K562 (cell line): ENCODE data around the gene DBNL. TPM values are rescaled to one million over a fixed set of nuclear protein-coding genes. Genes with fewer than 3 reads are reported as not detected.

Experiments
- BDP1 ChIP-seq: IDR thresholded peaks from 3 replicates; pipeline ENCODE4 v1.6.1; 2011; ENCODE audit not compliant: insufficient read length, insufficient read depth
- CCNT2 ChIP-seq: IDR thresholded peaks from 2 replicates; pipeline ENCODE4 v1.6.1; 2011; ENCODE audit warnings: borderline replicate concordance, low read depth, mild to moderate bottlenecking, moderate library complexity, mixed read lengths, low read length; ENCODE audit not compliant: insufficient read length; ENCODE audit errors: extremely low read depth
- CEBPG ChIP-seq, 3 experiments: fragments of 200-800 bp in 1 of 3; sonication (Bioruptor generic) in 1 of 3; sonication (generic) in 1 of 3; formaldehyde crosslinking in 1 of 3; IDR thresholded peaks in 2 of 3; conservative IDR thresholded peaks in 1 of 3; 2 replicates each; pipeline versions ENCODE4 v1.6.1 to v1.8.0; 2016 to 2022; ENCODE audit warnings: missing compliant biosample characterization in 2 of 3, missing genetic modification characterization in 2 of 3, mild to moderate bottlenecking in 1 of 3, missing genetic modification reagents in 1 of 3
- CREM ChIP-seq: IDR thresholded peaks from 2 replicates; pipeline ENCODE4 v1.6.1; 2014; ENCODE audit warnings: antibody characterized with exemption, low read depth
- EP400 ChIP-seq: fragments of 450-650 bp; IDR thresholded peaks from 2 replicates; pipeline ENCODE4 v1.6.1; 2017; ENCODE audit warnings: antibody characterized with exemption, mild to moderate bottlenecking, moderate library complexity
- EWSR1 ChIP-seq: fragments of 450-650 bp; IDR thresholded peaks from 2 replicates; pipeline ENCODE4 v1.6.1; 2018; ENCODE audit warnings: borderline replicate concordance, mild to moderate bottlenecking, low read depth, moderate library complexity; ENCODE audit not compliant: partially characterized antibody
- GATAD2B ChIP-seq: fragments of 450-650 bp; IDR thresholded peaks from 2 replicates; pipeline ENCODE4 v1.6.1; 2017; ENCODE audit warnings: mild to moderate bottlenecking, borderline replicate concordance
- HES1 ChIP-seq: fragments of 450-650 bp; IDR thresholded peaks from 2 replicates; pipeline ENCODE4 v1.6.1; 2016; ENCODE audit warnings: low read depth, mild to moderate bottlenecking, moderate library complexity
- JUND ChIP-seq, 2 experiments: IDR thresholded peaks; 2 replicates in 1 of 2; 3 replicates in 1 of 2; pipeline ENCODE4 v1.6.1; 2011; ENCODE audit warnings: borderline replicate concordance in 2 of 2, low read depth in 2 of 2, low read length in 2 of 2, improper control_type of control experiment in 1 of 2, missing biosample characterization in 1 of 2, missing genetic modification characterization in 1 of 2, missing genetic modification reagents in 1 of 2
- KLF13 ChIP-seq: fragments of 450-650 bp; IDR thresholded peaks from 2 replicates; pipeline ENCODE4 v1.6.1; 2016; ENCODE audit warnings: missing genetic modification characterization, low read depth, mild to moderate bottlenecking, missing compliant biosample characterization, moderate library complexity, borderline replicate concordance
- MAFF ChIP-seq: IDR thresholded peaks from 2 replicates; pipeline ENCODE4 v1.6.1; 2012; ENCODE audit warnings: low read length, improper control_type of control experiment
- MAX ChIP-seq: sonication (generic); formaldehyde crosslinking; IDR thresholded peaks from 2 replicates; pipeline ENCODE4 v1.9.0; 2022; ENCODE audit warnings: mild to moderate bottlenecking, missing genetic modification reagents
- SMAD1 ChIP-seq: fragments of 150-350 bp; IDR thresholded peaks from 2 replicates; pipeline ENCODE4 v1.6.1; 2014; ENCODE audit warnings: low read length, low read depth; ENCODE audit not compliant: partially characterized antibody
- SNAPC5 ChIP-seq: fragments of 250-450 bp; sonication (Bioruptor Pico); IDR thresholded peaks from 2 replicates; pipeline ENCODE4 v1.8.0; 2021; ENCODE audit warnings: moderate library complexity, mild to moderate bottlenecking, inconsistent platforms
- SREBF1 ChIP-seq: fragments of 150-350 bp; IDR thresholded peaks from 2 replicates; pipeline ENCODE4 v1.6.1; 2014; ENCODE audit warnings: antibody characterized with exemption, low read depth, low read length, borderline replicate concordance
- STAT5A ChIP-seq: IDR thresholded peaks from 2 replicates; pipeline ENCODE4 v1.6.1; 2012; ENCODE audit warnings: low read length, inconsistent platforms, borderline replicate concordance
- TARDBP ChIP-seq: fragments of 450-650 bp; IDR thresholded peaks from 2 replicates; pipeline ENCODE4 v1.6.1; 2016
- TRIM28 ChIP-seq: fragments of 450-650 bp; IDR thresholded peaks from 2 replicates; pipeline ENCODE4 v1.6.1; 2017
- ZC3H4 ChIP-seq: sonication (generic); formaldehyde crosslinking; IDR thresholded peaks from 2 replicates; pipeline ENCODE4 v1.9.0; 2021; ENCODE audit warnings: missing genetic modification reagents, borderline replicate concordance
- ZC3H8 ChIP-seq: fragments of 450-650 bp; IDR thresholded peaks from 2 replicates; pipeline ENCODE4 v1.6.1; 2017
- ZHX1 ChIP-seq: fragments of 150-350 bp; conservative IDR thresholded peaks from 2 replicates; pipeline ENCODE4 v1.6.1; 2014; ENCODE audit warnings: low read length
- ZNF511 ChIP-seq: sonication (generic); formaldehyde crosslinking; IDR thresholded peaks from 2 replicates; pipeline ENCODE4 v1.8.0; 2022; ENCODE audit warnings: mild to moderate bottlenecking, missing genetic modification reagents
- ZNF561 ChIP-seq: fragments of 450-650 bp; formaldehyde crosslinking; conservative IDR thresholded peaks from 2 replicates; pipeline ENCODE4 v1.4.0; 2020; ENCODE audit warnings: mild to moderate bottlenecking, moderate library complexity
- ZZZ3 ChIP-seq: fragments of 450-650 bp; IDR thresholded peaks from 2 replicates; pipeline ENCODE4 v1.6.1; 2016; ENCODE audit warnings: antibody characterized with exemption, mild to moderate bottlenecking, moderate library complexity
- polyA plus RNA-seq, 8 experiments: library from polyadenylated mRNA; depleted of rRNA in 4 of 8; stranded (reverse) in 5 of 8; unstranded in 3 of 8; fragments of >200 nt; fragmentation: Nextera tagmentation in 2 of 8; fragmentation: Illumina TruSeq in 1 of 8; extraction: Ambion mirVana in 2 of 8; extraction: Trizol in 1 of 8; gene quantifications; 2 replicates each; pipeline versions ENCODE4 v1.2.1 to v1.2.3, GENCODE V29; 2011 to 2014; ENCODE audit warnings: inconsistent platforms in 1 of 8, missing spikeins in 1 of 8
- total RNA-seq, 7 experiments: library from RNA; depleted of rRNA in 6 of 7; stranded (reverse); fragments of >200 nt in 6 of 7; fragmentation: Illumina TruSeq in 2 of 7; extraction: Trizol in 2 of 7; gene quantifications; 2 replicates each; pipeline versions ENCODE4 v1.2.1 to v1.2.3, GENCODE V29; 2011 to 2021; ENCODE audit warnings: low replicate concordance in 1 of 7

Gene DBNL
- total and polyA plus RNA-seq, 9 of the 15 experiments (the other 6 are each of a cell fraction or from before 2014, with no cell fraction given), result 1.9 to 65.1 (median 38.9) TPM

GRCh38 chr7:44081266-44081748 is 36.8 kb downstream of the DBNL start (continued):
- TF ChIP-seq ZHX1 (no peak), BDP1 (no peak), TRIM28 (peak; percentile 23; the same call in 1 of the 2 replicates), JUND (IDR thresholded peaks at IDR 0.05; ENCODE audit: borderline replicate concordance, low read depth, low read length) (peak; percentile 54; the same call in 1 of the 2 replicates), JUND (tag; IDR thresholded peaks at IDR 0.05; ENCODE audit: borderline replicate concordance, low read depth, low read length) (no peak; the same call in 2 of the 3 replicates), MAX (CRISPR knock-in tag) (peak; percentile 64; the same call in 1 of the 2 replicates), CEBPG (CRISPR knock-in tag; IDR thresholded peaks at IDR 0.05) (no peak), CEBPG (tag; conservative IDR thresholded peaks at IDR 0.05 in 1 of 2, IDR thresholded peaks at IDR 0.05 in 1 of 2) (no peak), TARDBP (peak; percentile 86), SREBF1 (no peak), HES1 (peak; percentile 99), ZNF561 (CRISPR knock-in tag) (no peak), ZZZ3 (no peak), SMAD1 (peak; percentile 62), ZNF511 (CRISPR knock-in tag) (no peak; the same call in 1 of the 2 replicates), GATAD2B (peak; percentile 79), STAT5A (peak; percentile 96), EP400 (peak; percentile 18), CCNT2 (peak; percentile 87), SNAPC5 (CRISPR knock-in tag) (no peak), KLF13 (tag) (no peak), EWSR1 (no peak), CREM (peak; percentile 75), ZC3H8 (no peak), MAFF (0 out of 2 replicates have a peak, but pooled peaks have one; percentile 0), ZC3H4 (CRISPR knock-in tag) (no peak)
